OCI-LY3 (cell line): ENCODE results near the gene RNF5.

Experiments used
- CTCF ChIP-seq: fragments of 200-600, 300-600 bp; sonication (generic); IDR thresholded peaks from 2 replicates; pipeline ENCODE4 v1.5.1; 2014; ENCODE audit warnings: antibody characterized with exemption, low read length, low read depth
- EZH2phosphoT487 ChIP-seq: fragments of 200-600 bp; shearing (Covaris generic); IDR thresholded peaks from 2 replicates; pipeline ENCODE4 v1.6.1; 2018; ENCODE audit warnings: antibody characterized with exemption, mixed run types, low read depth

GRCh38 chr6:32154514-32155161 is 23.6 kb upstream of the RNF5 start:
- TF ChIP-seq CTCF (peak; percentile 57), EZH2phosphoT487 (no peak)
